Fibroblast of lung (primary cell): ENCODE data around the gene TICRR.

Experiments
- EZH2 ChIP-seq: IDR thresholded peaks from 2 replicates; pipeline ENCODE4 v1.5.1; 2012; ENCODE audit warnings: low read length, control low read depth, mild to moderate bottlenecking; ENCODE audit errors: missing control alignments
- TF ChIP-seq, protein P1 (sequence below), 2 donors: IDR thresholded peaks in 1 of 2; conservative IDR thresholded peaks in 1 of 2; 1 replicate in 1 of 2; 2 replicates in 1 of 2; pipeline ENCODE4 v1.5.1; 2011 to 2012; ENCODE audit warnings: low read length in 2 of 2, control low read depth in 1 of 2, inconsistent platforms in 1 of 2, low read depth in 1 of 2, mild to moderate bottlenecking in 1 of 2

DNA sequence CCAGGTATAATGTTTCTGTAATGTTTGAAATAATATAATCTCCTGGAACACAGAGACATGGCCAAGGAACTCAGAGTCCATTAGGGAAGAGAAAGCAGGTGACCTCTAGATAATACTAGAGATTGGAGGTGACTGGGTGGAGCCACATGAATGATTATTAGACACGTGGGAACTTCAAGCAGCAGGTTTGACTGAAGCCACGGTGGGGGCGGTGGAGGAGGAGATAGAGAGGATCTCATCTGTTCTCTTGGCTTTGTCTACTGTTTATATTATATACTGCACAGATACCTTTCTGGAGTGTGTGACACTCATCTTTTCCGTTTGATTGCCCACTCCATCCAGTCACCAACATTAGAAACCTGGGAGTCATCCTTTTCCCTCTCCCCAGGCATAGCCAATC lies 46.3 kb downstream of the TICRR start:
- TF ChIP-seq, protein P1, sequence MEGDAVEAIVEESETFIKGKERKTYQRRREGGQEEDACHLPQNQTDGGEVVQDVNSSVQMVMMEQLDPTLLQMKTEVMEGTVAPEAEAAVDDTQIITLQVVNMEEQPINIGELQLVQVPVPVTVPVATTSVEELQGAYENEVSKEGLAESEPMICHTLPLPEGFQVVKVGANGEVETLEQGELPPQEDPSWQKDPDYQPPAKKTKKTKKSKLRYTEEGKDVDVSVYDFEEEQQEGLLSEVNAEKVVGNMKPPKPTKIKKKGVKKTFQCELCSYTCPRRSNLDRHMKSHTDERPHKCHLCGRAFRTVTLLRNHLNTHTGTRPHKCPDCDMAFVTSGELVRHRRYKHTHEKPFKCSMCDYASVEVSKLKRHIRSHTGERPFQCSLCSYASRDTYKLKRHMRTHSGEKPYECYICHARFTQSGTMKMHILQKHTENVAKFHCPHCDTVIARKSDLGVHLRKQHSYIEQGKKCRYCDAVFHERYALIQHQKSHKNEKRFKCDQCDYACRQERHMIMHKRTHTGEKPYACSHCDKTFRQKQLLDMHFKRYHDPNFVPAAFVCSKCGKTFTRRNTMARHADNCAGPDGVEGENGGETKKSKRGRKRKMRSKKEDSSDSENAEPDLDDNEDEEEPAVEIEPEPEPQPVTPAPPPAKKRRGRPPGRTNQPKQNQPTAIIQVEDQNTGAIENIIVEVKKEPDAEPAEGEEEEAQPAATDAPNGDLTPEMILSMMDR (conservative IDR thresholded peaks at IDR 0.05 in 1 of 2, IDR thresholded peaks at IDR 0.05 in 1 of 2; ENCODE audit: low read depth in 1 of 2, low read length in 2 of 2) = no peak
- TF ChIP-seq EZH2 = no peak
